Measurements from ENCODE around the gene CLSTN2. TPM values are rescaled to one million over a fixed set of nuclear protein-coding genes. Genes with fewer than 3 reads are reported as not detected.

CLSTN2 gene
- total RNA-seq, 1 experiment from 2014 or later = not detected

- Histone ChIP-seq H3K4me3 (no peak overlapping the region), H3K27me3 (ENCODE audit: insufficient read depth, low read depth) (no peaks in the 10 kb centered on the region), H3K9me3 (ENCODE audit: insufficient read depth, low read depth) (no peaks in the 10 kb centered on the region), H3K9me2 (ENCODE audit: insufficient read depth) (no peaks in the 10 kb centered on the region; the same call in 1 of the 2 replicates), H2AFZ (no peak overlapping the region), H3K4me2 (no peak overlapping the region), H4K20me1 (ENCODE audit: insufficient read depth) (no peaks in the 10 kb centered on the region), H3K4me1 (replicated peaks; ENCODE audit: insufficient read depth) (no peaks in the 10 kb centered on the region), H3F3A (ENCODE audit: insufficient read depth, low read depth) (no peaks in the 10 kb centered on the region), H3K79me2 (ENCODE audit: low read depth) (no peaks in the 10 kb centered on the region), H3K27ac (no peak overlapping the region), H3K36me3 (ENCODE audit: low read depth) (no peaks in the 10 kb centered on the region)
- no peak for TF ChIP-seq CTCF (conservative IDR thresholded peaks at IDR 0.05)
- TF ChIP-seq EZH2 (IDR thresholded peaks at IDR 0.05; ENCODE audit: low read depth) = no peak
- intact Hi-C loops (cut with micrococcal nuclease; ENCODE audit: unreplicated experiment) = no loop called here
- POLR2A ChIA-PET (ENCODE audit: unreplicated experiment) = no interaction called here
- CTCF ChIA-PET = no interaction called here
- no TSS peak for BruUV-seq (replicated peaks)
- DNase-seq = no peak
Measured at GRCh38 chr3:140403079-140403478, 468.1 kb downstream of the CLSTN2 start.

GRCh38 chr3:140403608-140404007 lies 468.6 kb downstream of the CLSTN2 start:
- TF ChIP-seq EZH2 (IDR thresholded peaks at IDR 0.05; ENCODE audit: low read depth) = no peak
- no peak for TF ChIP-seq CTCF (conservative IDR thresholded peaks at IDR 0.05)
- CTCF ChIA-PET = no interaction called here
- H3K27me3 ChIP-seq (ENCODE audit: insufficient read depth, low read depth) = no peaks in the 10 kb centered on the region
- no peaks in the 10 kb centered on the region for H3K4me1 ChIP-seq (replicated peaks; ENCODE audit: insufficient read depth)
- no peaks in the 10 kb centered on the region for H3K36me3 ChIP-seq (ENCODE audit: low read depth)
- DNase-seq = no peak
- H3K9me3 ChIP-seq (ENCODE audit: insufficient read depth, low read depth) = no peaks in the 10 kb centered on the region
- no peak overlapping the region for H2AFZ ChIP-seq
- no peaks in the 10 kb centered on the region for H4K20me1 ChIP-seq (ENCODE audit: insufficient read depth)
- no peaks in the 10 kb centered on the region for H3K79me2 ChIP-seq (ENCODE audit: low read depth)
- no peak overlapping the region for H3K27ac ChIP-seq
- no peak overlapping the region for H3K4me3 ChIP-seq
- no peak overlapping the region for H3K4me2 ChIP-seq
- no peaks in the 10 kb centered on the region for H3F3A ChIP-seq (ENCODE audit: insufficient read depth, low read depth)
- intact Hi-C loops (cut with micrococcal nuclease; ENCODE audit: unreplicated experiment) = no loop called here
- BruUV-seq (replicated peaks) = no TSS peak
- POLR2A ChIA-PET (ENCODE audit: unreplicated experiment) = no interaction called here
- no peaks in the 10 kb centered on the region; the same call in 1 of the 2 replicates for H3K9me2 ChIP-seq (ENCODE audit: insufficient read depth)

- Histone ChIP-seq H3K4me2 (no peak overlapping the region), H3K4me3 (no peak overlapping the region), H3K9me3 (ENCODE audit: insufficient read depth, low read depth) (peaks cover 3% of the 10 kb centered on the region; the same call in 1 of the 2 replicates), H3F3A (ENCODE audit: insufficient read depth, low read depth) (no peaks in the 10 kb centered on the region), H3K79me2 (ENCODE audit: low read depth) (no peaks in the 10 kb centered on the region), H3K27me3 (ENCODE audit: insufficient read depth, low read depth) (no peaks in the 10 kb centered on the region), H2AFZ (no peak overlapping the region), H3K9me2 (ENCODE audit: insufficient read depth) (no peaks in the 10 kb centered on the region; the same call in 1 of the 2 replicates), H3K36me3 (ENCODE audit: low read depth) (no peaks in the 10 kb centered on the region), H3K27ac (no peak overlapping the region), H3K4me1 (replicated peaks; ENCODE audit: insufficient read depth) (no peaks in the 10 kb centered on the region), H4K20me1 (ENCODE audit: insufficient read depth) (no peaks in the 10 kb centered on the region)
- ChIA-PET CTCF (no interaction called here), POLR2A (ENCODE audit: unreplicated experiment) (no interaction called here)
- intact Hi-C loops (cut with micrococcal nuclease; ENCODE audit: unreplicated experiment) = no loop called here
- no peak for DNase-seq
- no TSS peak for BruUV-seq (replicated peaks)
- TF ChIP-seq EZH2 (IDR thresholded peaks at IDR 0.05; ENCODE audit: low read depth) (no peak), CTCF (conservative IDR thresholded peaks at IDR 0.05) (no peak)
Measured at GRCh38 chr3:140406655-140407054, 471.7 kb downstream of the CLSTN2 start.

Measured in PC-9 (cell line).